Measurements from ENCODE around the gene DMD.

DNA sequence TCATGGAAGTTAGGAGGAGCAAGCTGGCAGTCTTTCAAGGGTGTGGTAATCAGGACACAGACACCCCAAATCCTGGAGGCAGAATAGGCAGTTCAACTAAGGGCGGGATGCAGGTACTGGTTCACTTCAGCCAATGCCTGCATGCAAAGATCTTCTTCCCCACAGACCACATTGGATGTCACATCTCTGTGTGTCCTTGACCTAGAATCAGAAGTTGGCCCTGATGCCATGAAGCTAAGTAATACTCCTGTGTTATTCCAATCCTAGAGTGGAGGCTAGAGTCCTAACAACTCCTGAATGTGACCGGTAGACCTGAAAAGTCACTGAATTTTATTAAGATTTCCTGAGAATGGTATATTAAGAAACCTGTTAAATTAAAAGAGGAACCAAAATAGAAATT is 165.5 kb downstream of the DMD start:
- TF ChIP-seq, protein P1, sequence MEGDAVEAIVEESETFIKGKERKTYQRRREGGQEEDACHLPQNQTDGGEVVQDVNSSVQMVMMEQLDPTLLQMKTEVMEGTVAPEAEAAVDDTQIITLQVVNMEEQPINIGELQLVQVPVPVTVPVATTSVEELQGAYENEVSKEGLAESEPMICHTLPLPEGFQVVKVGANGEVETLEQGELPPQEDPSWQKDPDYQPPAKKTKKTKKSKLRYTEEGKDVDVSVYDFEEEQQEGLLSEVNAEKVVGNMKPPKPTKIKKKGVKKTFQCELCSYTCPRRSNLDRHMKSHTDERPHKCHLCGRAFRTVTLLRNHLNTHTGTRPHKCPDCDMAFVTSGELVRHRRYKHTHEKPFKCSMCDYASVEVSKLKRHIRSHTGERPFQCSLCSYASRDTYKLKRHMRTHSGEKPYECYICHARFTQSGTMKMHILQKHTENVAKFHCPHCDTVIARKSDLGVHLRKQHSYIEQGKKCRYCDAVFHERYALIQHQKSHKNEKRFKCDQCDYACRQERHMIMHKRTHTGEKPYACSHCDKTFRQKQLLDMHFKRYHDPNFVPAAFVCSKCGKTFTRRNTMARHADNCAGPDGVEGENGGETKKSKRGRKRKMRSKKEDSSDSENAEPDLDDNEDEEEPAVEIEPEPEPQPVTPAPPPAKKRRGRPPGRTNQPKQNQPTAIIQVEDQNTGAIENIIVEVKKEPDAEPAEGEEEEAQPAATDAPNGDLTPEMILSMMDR (IDR thresholded peaks at IDR 0.05; ENCODE audit: low read depth, low read length), result no peak
- no peak for TF ChIP-seq EZH2phosphoT487 (IDR thresholded peaks at IDR 0.05; ENCODE audit: low read depth)

Measured in OCI-LY3 (cell line).